Neural progenitor cell (in vitro differentiated cells): ENCODE data around the gene SPATA46. TPM values are rescaled to one million over a fixed set of nuclear protein-coding genes. Genes with fewer than 3 reads are reported as not detected.

Source experiments
- DNase-seq: peaks from one replicate; pipeline ENCODE4 v3.0.0-alpha.2; 2016; ENCODE audit warnings: low spot score
- H2AFZ ChIP-seq: fragments of 200-600 bp; sonication (generic); replicated peaks from 2 replicates; pipeline ENCODE4 v1.6.1; 2016; ENCODE audit warnings: antibody characterized with exemption
- H3F3A ChIP-seq: fragments of 200-600 bp; sonication (generic); 2 replicates; pipeline ENCODE4 v1.6.1; 2016; ENCODE audit warnings: antibody characterized with exemption, low read depth
- H3K27ac ChIP-seq: fragments of 200-600 bp; sonication (generic); 2 replicates; pipeline ENCODE4 v1.5.1; 2016; ENCODE audit warnings: mild to moderate bottlenecking
- H3K27me3 ChIP-seq: fragments of 200-600 bp; sonication (generic); 2 replicates; pipeline ENCODE4 v1.6.1; 2016; ENCODE audit warnings: mild to moderate bottlenecking, moderate library complexity
- H3K36me3 ChIP-seq: fragments of 200-600 bp; sonication (generic); 2 replicates; pipeline ENCODE4 v1.5.1; 2016
- H3K4me1 ChIP-seq: fragments of 200-600 bp; sonication (generic); 2 replicates; pipeline ENCODE4 v1.6.1; 2016; ENCODE audit warnings: mixed run types
- H3K4me2 ChIP-seq: fragments of 200-600 bp; sonication (generic); 2 replicates; pipeline ENCODE4 v1.6.1; 2016
- H3K4me3 ChIP-seq: fragments of 200-600 bp; sonication (generic); 2 replicates; pipeline ENCODE4 v1.5.1; 2016
- H3K79me2 ChIP-seq: fragments of 200-600 bp; sonication (generic); 2 replicates; pipeline ENCODE4 v1.6.1; 2016; ENCODE audit warnings: low read depth
- H3K9ac ChIP-seq: fragments of 200-600 bp; sonication (generic); 2 replicates; pipeline ENCODE4 v1.6.1; 2016
- H3K9me3 ChIP-seq: fragments of 200-600 bp; sonication (generic); 2 replicates; pipeline ENCODE4 v1.5.1; 2016; ENCODE audit warnings: low read depth
- H4K20me1 ChIP-seq: fragments of 200-600 bp; sonication (generic); 2 replicates; pipeline ENCODE4 v1.6.1; 2016; ENCODE audit warnings: low read depth
- H3K27ac Mint-ChIP-seq: 3 replicates; pipeline ENCODE4 v1.8.0; 2021; ENCODE audit warnings: mixed read lengths
- H3K27me3 Mint-ChIP-seq: 2 replicates; pipeline ENCODE4 v1.8.0; 2022; ENCODE audit warnings: low read depth, mild to moderate bottlenecking, inconsistent platforms, moderate library complexity, mixed read lengths; ENCODE audit not compliant: insufficient read depth
- H3K36me3 Mint-ChIP-seq: 3 replicates; pipeline ENCODE4 v1.8.0; 2021; ENCODE audit warnings: mixed read lengths
- H3K4me1 Mint-ChIP-seq: 3 replicates; pipeline ENCODE4 v1.8.0; 2021; ENCODE audit warnings: mixed read lengths
- H3K4me3 Mint-ChIP-seq: 3 replicates; pipeline ENCODE4 v1.8.0; 2021; ENCODE audit warnings: mild to moderate bottlenecking, moderate library complexity, mixed read lengths
- H3K9me3 Mint-ChIP-seq: 3 replicates; pipeline ENCODE4 v1.8.0; 2020; ENCODE audit warnings: mixed read lengths
- CTCF ChIP-seq: fragments of 200-600 bp; sonication (generic); IDR thresholded peaks from 2 replicates; pipeline ENCODE4 v1.5.1; 2017; ENCODE audit warnings: antibody characterized with exemption, mild to moderate bottlenecking
- EZH2 ChIP-seq: fragments of 200-600 bp; sonication (generic); IDR thresholded peaks from 2 replicates; pipeline ENCODE4 v1.6.1; 2017; ENCODE audit warnings: antibody characterized with exemption, mild to moderate bottlenecking, moderate library complexity
- EZH2phosphoT487 ChIP-seq: fragments of 200-600 bp; sonication (generic); IDR thresholded peaks from 2 replicates; pipeline ENCODE4 v1.6.1; 2017; ENCODE audit warnings: antibody characterized with exemption
- total RNA-seq: library from RNA; depleted of rRNA; stranded (reverse); fragments of >200 nt; gene quantifications from 2 replicates; pipeline ENCODE4 v1.2.3, GENCODE V29; 2015; ENCODE audit warnings: low replicate concordance

Gene SPATA46
- total RNA-seq, 1 donor from 2014 or later = not detected

- Mint-ChIP-seq H3K9me3 (no peaks in the 10 kb centered on the region), H3K27me3 (peaks cover 4% of the 10 kb centered on the region), H3K4me3 (no peak overlapping the region), H3K36me3 (peaks cover 26% of the 10 kb centered on the region), H3K4me1 (peaks cover 52% of the 10 kb centered on the region), H3K27ac (peak overlapping the region; percentile 90)
- Histone ChIP-seq H2AFZ (no peak overlapping the region), H3K27me3 (no peaks in the 10 kb centered on the region), H3K36me3 (no peaks in the 10 kb centered on the region), H3K4me1 (peaks cover 38% of the 10 kb centered on the region), H3K4me3 (no peak overlapping the region), H3F3A (peaks cover 15% of the 10 kb centered on the region), H4K20me1 (no peaks in the 10 kb centered on the region), H3K79me2 (no peaks in the 10 kb centered on the region), H3K27ac (no peak overlapping the region), H3K4me2 (no peak overlapping the region), H3K9ac (no peak overlapping the region), H3K9me3 (no peaks in the 10 kb centered on the region)
- DNase-seq = no peak
- TF ChIP-seq EZH2 (no peak), CTCF (no peak), EZH2phosphoT487 (no peak)
Observed at GRCh38 chr1:162383516-162383915, 6.9 kb upstream of the SPATA46 start.

- Histone ChIP-seq H3K4me3 (no peak overlapping the region), H3F3A (peaks cover 10% of the 10 kb centered on the region), H3K36me3 (no peaks in the 10 kb centered on the region), H3K27me3 (no peaks in the 10 kb centered on the region), H3K4me1 (peaks cover 33% of the 10 kb centered on the region), H2AFZ (no peak overlapping the region), H4K20me1 (no peaks in the 10 kb centered on the region), H3K9ac (no peak overlapping the region), H3K9me3 (no peaks in the 10 kb centered on the region), H3K4me2 (no peak overlapping the region), H3K27ac (no peak overlapping the region), H3K79me2 (no peaks in the 10 kb centered on the region)
- H3K4me1 Mint-ChIP-seq = peaks cover 48% of the 10 kb centered on the region
- peaks cover 26% of the 10 kb centered on the region for H3K36me3 Mint-ChIP-seq
- H3K9me3 Mint-ChIP-seq = no peaks in the 10 kb centered on the region
- peaks cover 4% of the 10 kb centered on the region for H3K27me3 Mint-ChIP-seq
- H3K4me3 Mint-ChIP-seq = no peak overlapping the region
- TF ChIP-seq CTCF (no peak), EZH2phosphoT487 (no peak), EZH2 (no peak)
- peak overlapping the region; percentile 87 for H3K27ac Mint-ChIP-seq
- DNase-seq = no peak
Observed at GRCh38 chr1:162383091-162383490, 6.4 kb upstream of the SPATA46 start.

GRCh38 chr1:162381941-162382750 lies 5.5 kb upstream of the SPATA46 start:
- H3K4me1 ChIP-seq = peaks cover 24% of the 10 kb centered on the region
- no peak overlapping the region for H3K9ac ChIP-seq
- no peaks in the 10 kb centered on the region for H3K9me3 ChIP-seq
- no peak overlapping the region for H3K4me3 ChIP-seq
- no peak overlapping the region for H2AFZ ChIP-seq
- no peaks in the 10 kb centered on the region for H3K9me3 Mint-ChIP-seq
- H3K4me3 Mint-ChIP-seq = no peak overlapping the region
- no peaks in the 10 kb centered on the region for H3K79me2 ChIP-seq
- no peak overlapping the region for H3K27ac ChIP-seq
- H3K27me3 ChIP-seq = no peaks in the 10 kb centered on the region
- H3F3A ChIP-seq = peaks cover under 1% of the 10 kb centered on the region
- H3K36me3 Mint-ChIP-seq = peaks cover 26% of the 10 kb centered on the region
- TF ChIP-seq EZH2phosphoT487 = no peak
- TF ChIP-seq CTCF = no peak
- no peak for TF ChIP-seq EZH2
- H4K20me1 ChIP-seq = no peaks in the 10 kb centered on the region
- peaks cover 38% of the 10 kb centered on the region for H3K4me1 Mint-ChIP-seq
- no peaks in the 10 kb centered on the region for H3K36me3 ChIP-seq
- H3K27ac Mint-ChIP-seq = no peak overlapping the region
- no peak for DNase-seq
- no peak overlapping the region for H3K4me2 ChIP-seq
- H3K27me3 Mint-ChIP-seq = peaks cover 4% of the 10 kb centered on the region
